ENCODE measurements around the gene TEPSIN.

TEPSIN gene

GRCh38 chr17:81270279-81270678, 31.4 kb upstream of the TEPSIN start:
- no peak for DNase-seq (ENCODE audit: low spot score)

- DNase-seq (ENCODE audit: low spot score) = no peak
Observed at GRCh38 chr17:81267390-81268067, 28.7 kb upstream of the TEPSIN start.

GRCh38 chr17:81265576-81265975, 26.7 kb upstream of the TEPSIN start:
- DNase-seq (ENCODE audit: low spot score) = no peak

GRCh38 chr17:81264640-81265039, 25.8 kb upstream of the TEPSIN start:
- no peak for DNase-seq (ENCODE audit: low spot score)

GRCh38 chr17:81263371-81264181, 24.7 kb upstream of the TEPSIN start:
- no peak for DNase-seq (ENCODE audit: low spot score)

- no peak for DNase-seq (ENCODE audit: low spot score)
Observed at GRCh38 chr17:81261582-81262336, 22.9 kb upstream of the TEPSIN start.

- no peak for DNase-seq (ENCODE audit: low spot score)
Observed at GRCh38 chr17:81261096-81261495, 22.2 kb upstream of the TEPSIN start.

GRCh38 chr17:81260641-81261040, 21.8 kb upstream of the TEPSIN start:
- no peak for DNase-seq (ENCODE audit: low spot score)

- no peak for DNase-seq (ENCODE audit: low spot score)
Observed at GRCh38 chr17:81260171-81260570, 21.3 kb upstream of the TEPSIN start.

GRCh38 chr17:81259058-81259605, 20.3 kb upstream of the TEPSIN start:
- DNase-seq (ENCODE audit: low spot score) = no peak

- no peak for DNase-seq (ENCODE audit: low spot score)
Observed at GRCh38 chr17:81258292-81258691, 19.4 kb upstream of the TEPSIN start.

GRCh38 chr17:81257533-81257932, 18.7 kb upstream of the TEPSIN start:
- DNase-seq (ENCODE audit: low spot score) = no peak

- no peak for DNase-seq (ENCODE audit: low spot score)
Observed at GRCh38 chr17:81256616-81257015, 17.8 kb upstream of the TEPSIN start.

GRCh38 chr17:81254955-81255717, 16.3 kb upstream of the TEPSIN start:
- peak; percentile 79 for DNase-seq (ENCODE audit: low spot score)

GRCh38 chr17:81253358-81254131, 14.7 kb upstream of the TEPSIN start:
- DNase-seq (ENCODE audit: low spot score) = peak; percentile 84

- DNase-seq (ENCODE audit: low spot score) = no peak
Observed at GRCh38 chr17:81252987-81253329, 14.1 kb upstream of the TEPSIN start.

- no peak for DNase-seq (ENCODE audit: low spot score)
Observed at GRCh38 chr17:81252326-81252986, 13.6 kb upstream of the TEPSIN start.

- no peak for DNase-seq (ENCODE audit: low spot score)
Observed at GRCh38 chr17:81251709-81252301, 12.9 kb upstream of the TEPSIN start.

- no peak for DNase-seq (ENCODE audit: low spot score)
Observed at GRCh38 chr17:81251094-81251708, 12.3 kb upstream of the TEPSIN start.
